GM18507 (cell line): ENCODE results near the gene ATP1A4.

ENCODE experiments used
- DNase-seq: peaks from one replicate; pipeline ENCODE4 v3.0.0; 2011; ENCODE audit warnings: low read depth; ENCODE audit not compliant: insufficient read length; ENCODE audit errors: extremely low spot score
- FAIRE-seq: peaks from 2 replicates; lab custom pipeline; 2011; peaks lifted over from hg19 to GRCh38; lab: Jason Lieb, UNC

The ATP1A4 gene

DNA sequence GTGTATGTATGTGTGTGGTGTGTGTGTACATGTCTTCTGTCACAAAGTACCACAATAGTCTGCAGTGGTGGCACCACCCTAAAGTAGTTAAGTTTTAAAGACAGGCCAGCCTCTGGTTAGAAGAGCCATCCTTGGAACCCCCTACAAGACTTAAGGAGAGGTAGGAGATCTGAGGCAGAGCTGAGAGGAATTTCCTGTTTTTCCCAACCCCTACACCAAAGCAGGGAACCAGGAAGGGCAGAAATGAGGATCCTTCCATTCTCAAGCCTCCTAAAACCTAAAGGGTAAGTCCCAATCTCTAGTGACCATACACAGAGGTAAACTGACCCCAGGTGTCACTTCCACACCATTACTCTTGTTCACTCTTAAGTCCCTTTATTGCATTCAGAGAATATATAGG lies 64.9 kb downstream of the ATP1A4 start:
- no peak for FAIRE-seq

DNA sequence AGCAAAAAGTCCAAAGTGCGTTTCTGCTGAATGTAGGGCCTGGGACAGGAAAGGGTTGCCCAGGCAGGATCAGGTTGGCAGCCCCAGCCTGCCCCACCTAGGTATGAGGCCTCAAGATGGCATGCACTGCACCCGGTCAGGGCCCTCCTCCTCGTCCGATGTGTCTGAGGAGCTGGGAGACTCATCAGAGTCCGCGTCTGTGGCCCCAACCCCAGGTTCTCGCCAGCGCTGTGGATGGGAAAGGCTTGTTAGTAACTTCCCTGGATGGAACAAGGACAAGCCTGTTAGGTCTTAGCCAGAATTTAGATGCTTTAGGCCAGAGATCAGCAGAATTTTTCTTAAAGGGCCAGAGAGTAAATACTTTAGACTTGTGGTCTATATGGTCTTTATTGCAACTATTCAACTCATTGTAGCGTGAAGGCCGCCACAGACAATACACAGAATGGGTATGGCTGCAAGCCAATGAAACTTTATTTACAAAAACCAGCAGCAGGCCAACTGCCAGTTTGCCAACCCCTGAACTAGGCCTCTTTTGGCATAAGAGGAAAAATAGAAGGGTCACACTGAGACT lies 66.2 kb downstream of the ATP1A4 start:
- FAIRE-seq (no peak), DNase-seq (no peak)

More for the DNA sequence above, 64.9 kb downstream of the ATP1A4 start:
- no peak for DNase-seq

DNA sequence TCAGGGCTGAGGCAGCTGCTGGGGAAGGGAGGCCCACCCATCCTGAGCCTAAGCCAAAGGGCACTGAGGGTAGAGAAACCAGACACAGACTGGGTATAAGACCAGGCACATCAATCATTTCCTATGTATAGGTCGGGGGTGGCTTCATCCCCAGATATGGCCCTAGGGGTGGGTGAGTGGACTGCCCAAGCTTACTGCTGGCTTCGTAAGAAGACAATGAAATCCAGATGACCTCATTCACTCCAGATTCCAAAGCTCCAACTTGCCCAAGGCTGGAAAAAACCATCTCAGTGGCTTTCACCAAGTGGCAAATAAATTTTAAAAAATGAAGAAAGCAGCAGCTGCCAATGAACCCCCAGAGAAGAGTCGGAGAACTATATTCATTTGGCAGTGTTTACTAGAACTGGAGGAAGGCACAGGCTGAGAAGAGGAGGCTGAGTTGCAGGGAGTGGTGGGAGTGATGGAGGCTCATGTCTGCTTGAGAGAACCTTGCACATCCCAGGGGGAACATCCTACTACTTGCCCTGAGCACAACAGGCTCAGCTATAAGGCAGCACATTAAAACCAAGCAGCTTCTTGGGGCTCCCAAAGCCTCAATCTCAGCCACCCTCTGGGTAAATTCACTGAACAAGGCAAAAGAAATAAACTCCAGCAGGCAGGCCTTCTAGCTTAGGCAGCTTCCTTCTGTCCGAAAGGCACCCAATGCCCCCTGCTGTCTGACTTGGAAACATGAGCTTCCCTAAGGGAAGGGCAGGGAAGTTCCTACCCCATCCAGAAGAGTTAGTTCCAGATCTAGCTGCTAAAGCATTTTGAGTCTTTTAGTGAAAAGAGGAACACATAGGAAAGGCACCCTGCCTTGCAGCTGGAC lies 67.9 kb downstream of the ATP1A4 start:
- no peak for FAIRE-seq
- no peak for DNase-seq

DNA sequence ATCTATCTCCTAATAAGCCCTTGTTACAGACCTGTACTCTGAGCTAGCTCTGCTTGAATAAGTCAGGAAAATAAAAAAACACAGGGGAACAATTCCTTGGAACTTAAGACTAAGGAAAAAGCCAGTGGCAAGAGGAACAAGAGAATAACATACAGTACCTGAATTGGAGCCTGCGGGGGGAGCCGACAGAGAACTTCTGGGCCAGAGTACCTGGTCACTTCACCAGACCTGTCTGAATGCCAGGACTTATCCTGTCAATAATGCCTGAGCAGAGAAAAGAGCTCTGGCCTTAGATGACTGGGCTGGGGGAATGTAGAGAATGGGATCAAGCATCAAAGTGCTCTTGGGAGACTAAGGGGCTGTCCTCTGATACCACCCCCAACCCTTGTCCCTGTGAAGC lies 68.9 kb downstream of the ATP1A4 start:
- DNase-seq (no peak), FAIRE-seq (no peak)

DNA sequence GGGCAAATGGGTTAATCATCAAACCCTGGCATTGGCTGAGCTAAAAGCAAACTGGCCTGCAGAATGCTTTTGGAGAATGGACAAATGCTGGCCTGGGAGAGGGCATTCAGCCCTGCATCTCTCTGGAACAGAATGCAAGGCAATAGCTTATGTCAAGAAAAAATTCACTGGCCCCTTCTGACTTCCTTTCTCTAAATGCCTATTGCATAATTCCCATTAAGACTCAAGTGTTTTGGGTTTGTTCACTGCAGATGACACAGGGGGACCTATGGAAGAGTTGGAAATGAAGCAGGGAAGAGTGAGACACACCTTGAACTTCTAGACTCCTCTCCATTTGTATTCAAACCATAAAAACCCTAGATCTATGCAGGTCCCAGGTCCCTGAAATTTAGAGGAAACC lies 69.7 kb downstream of the ATP1A4 start:
- FAIRE-seq, result no peak
- no peak for DNase-seq

DNA sequence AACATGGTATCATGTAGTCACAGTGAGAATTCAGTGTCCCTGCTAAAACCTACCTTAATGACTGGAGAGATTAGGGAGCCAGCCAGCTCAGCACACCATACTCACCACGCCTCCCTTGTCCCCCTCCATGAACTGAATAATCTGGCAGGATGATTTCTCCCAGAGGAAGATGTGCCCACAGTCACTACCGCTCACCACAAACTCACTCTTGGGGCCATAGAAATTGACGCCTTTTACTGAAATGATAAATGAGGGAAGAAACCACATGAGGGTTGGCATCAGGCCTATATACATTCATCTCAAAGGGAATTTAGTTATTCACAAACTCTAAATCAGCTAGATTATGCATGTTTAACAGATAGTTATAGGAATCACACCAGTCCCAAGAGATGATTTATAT lies 71.1 kb downstream of the ATP1A4 start:
- no peak for FAIRE-seq
- DNase-seq, result no peak

DNA sequence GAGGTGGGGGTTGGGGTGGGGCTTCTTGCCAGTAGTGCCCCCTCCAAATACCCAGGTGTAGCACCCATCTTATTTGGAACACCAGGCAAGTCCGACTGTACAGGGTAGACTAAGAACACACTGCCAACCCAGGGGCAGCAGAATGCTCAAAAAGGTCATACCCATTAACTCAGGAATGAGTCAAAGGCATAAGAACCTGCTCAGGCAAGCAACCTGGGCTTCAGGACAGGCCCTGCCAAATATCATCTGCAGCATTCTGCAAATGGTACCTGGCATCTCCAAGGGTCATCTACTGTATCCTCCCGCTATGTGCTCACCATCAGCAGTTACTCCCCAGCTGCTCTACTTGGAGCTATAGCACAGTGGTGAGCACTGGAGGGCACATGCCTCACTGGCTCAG lies 73.2 kb downstream of the ATP1A4 start:
- no peak for DNase-seq
- FAIRE-seq, result no peak

DNA sequence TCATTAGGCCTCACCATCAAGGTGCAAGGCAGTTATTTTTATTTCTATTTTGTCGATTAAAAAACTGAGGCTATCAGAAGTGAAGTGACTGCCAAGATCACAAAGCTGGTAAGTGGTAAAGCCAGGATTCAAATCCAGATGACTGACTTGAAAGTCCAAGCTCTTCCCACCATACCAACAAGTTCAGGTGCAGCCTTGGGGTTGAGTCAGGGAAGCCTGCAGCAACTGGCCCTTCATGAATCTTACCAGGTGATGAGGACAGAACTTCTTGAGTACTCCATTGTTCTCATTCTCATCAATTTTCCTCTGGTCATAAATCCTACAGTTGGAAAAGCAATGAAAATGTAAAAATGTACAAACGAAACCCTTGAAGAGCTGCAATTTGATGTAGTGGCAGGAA lies 73.9 kb downstream of the ATP1A4 start:
- DNase-seq (no peak), FAIRE-seq (no peak)

DNA sequence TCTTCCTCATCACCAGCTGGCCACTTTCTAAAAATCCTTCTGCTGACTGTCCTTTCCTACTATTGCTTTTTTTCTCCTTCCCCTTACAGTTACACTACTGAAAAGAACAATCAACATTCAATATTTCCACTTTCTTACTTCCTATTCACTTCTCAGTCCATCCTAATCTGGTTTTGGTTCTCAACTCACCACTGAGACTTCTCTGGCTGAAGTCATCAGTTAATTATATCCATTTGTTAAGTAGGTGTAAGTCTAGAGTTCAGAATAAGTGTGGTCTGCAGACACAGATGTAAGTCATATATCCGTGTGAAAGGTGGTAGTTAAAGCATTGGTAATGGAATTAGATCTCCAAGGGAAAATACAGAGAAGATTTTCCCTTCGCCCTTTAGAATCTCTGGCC lies 75.2 kb downstream of the ATP1A4 start:
- no peak for DNase-seq
- no peak for FAIRE-seq

DNA sequence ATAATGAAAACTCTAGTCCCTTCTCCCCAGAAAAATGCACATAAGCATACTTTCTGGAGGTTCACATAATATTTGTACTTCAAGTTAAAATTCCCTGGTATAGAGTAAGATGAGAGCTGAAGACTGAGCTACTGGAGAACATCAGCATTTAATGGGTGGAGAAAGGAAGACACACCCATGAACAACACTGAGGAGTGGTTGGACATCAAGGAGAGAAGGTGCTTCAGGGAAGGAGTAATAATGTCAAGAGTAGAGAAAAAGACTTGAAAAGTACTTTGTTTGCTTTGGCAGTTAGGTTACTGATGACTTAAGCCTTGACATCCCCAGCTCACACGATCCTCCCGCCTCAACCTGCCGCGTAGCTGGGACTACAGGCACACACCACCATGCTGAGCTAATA lies 75.6 kb downstream of the ATP1A4 start:
- DNase-seq, result no peak
- no peak for FAIRE-seq

DNA sequence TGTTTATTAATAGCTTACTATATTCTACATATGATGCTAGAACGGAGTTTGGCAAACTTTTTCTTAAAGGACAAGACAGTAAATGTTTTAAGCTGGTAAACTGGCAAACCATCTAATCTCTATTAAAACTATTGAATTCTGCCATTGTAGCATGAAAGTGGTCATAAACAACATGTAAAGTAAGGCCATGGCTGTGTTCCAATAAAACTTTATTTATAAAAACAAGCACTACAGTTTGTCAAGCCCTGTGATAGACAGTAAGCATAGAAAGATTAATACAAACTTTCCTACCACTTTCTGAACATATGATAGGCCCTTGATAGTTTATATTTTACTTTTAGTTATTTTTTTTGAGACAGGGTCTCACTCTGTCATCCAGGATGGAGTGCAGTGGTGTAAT lies 76.2 kb downstream of the ATP1A4 start:
- FAIRE-seq (no peak), DNase-seq (no peak)

DNA sequence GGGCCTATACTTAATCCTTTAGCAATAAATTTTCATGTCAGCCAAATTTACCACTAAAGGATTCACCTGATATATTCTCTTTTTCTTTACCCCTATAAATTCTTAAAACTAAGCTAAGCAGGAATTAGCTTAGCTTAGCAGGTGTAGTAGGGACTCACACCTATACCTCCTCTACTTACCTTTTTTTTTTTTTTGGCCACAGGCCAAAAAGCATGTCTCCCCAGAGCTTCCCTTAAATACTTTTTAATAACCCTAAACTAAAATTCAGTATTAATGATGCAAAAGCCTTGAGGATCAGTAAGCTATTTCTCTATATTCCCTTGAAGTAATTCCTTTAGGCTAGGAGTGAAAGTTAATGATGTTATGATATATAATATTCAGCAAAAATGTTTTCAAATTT lies 77.0 kb downstream of the ATP1A4 start:
- FAIRE-seq (no peak), DNase-seq (no peak)

DNA sequence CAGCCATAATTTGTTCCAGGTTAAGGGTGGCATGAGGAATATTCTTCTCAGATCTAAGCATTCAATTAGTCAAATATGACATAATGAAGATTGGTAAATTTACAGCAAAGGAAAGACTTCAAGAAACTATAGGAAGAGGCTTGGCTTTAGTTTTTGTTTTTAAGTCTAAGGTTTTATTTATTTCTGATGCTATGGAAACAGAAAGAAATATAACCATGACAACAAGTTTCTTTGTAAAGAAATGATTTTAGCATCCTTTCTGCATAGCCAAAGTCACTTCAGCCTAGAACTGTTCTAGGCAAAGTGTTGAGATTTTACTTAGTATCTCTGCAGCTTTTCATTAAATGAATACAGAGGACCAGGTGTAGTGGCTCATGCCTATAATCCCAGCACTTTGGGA lies 81.5 kb downstream of the ATP1A4 start:
- no peak for FAIRE-seq
- no peak for DNase-seq
